Activated CD4-positive, alpha-beta memory T cell treated with anti-CD3 and anti-CD28 coated beads for 36 hours (primary cell): Measurements from ENCODE around the gene DPEP3. TPM values are rescaled to one million over a fixed set of nuclear protein-coding genes. Genes with fewer than 3 reads are reported as not detected.

Experiments
- CTCF ChIA-PET: fragments of 350-600 bp; sonication (Branson Sonifier 250); formaldehyde crosslinking; loops from one replicate; lab custom pipeline; 2021; ENCODE audit warnings: antibody characterized with exemption, inconsistent platforms; lab: Charles Lee
- POLR2A ChIA-PET: fragments of 350-600 bp; sonication (Branson Sonifier 250); formaldehyde crosslinking; loops from one replicate; lab custom pipeline; 2021; ENCODE audit warnings: antibody characterized with exemption; lab: Charles Lee
- DNase-seq: peaks from one replicate; pipeline ENCODE4 v3.0.0-alpha.2; 2020
- H3K27ac Mint-ChIP-seq: one replicate; pipeline ENCODE4 v1.8.0; 2021; ENCODE audit warnings: mixed read lengths
- H3K27me3 Mint-ChIP-seq: one replicate; pipeline ENCODE4 v1.8.0; 2021; ENCODE audit warnings: mixed read lengths
- H3K36me3 Mint-ChIP-seq: one replicate; pipeline ENCODE4 v1.8.0; 2021; ENCODE audit warnings: mixed read lengths
- H3K4me1 Mint-ChIP-seq: one replicate; pipeline ENCODE4 v1.8.0; 2021; ENCODE audit warnings: low read depth, mixed read lengths
- H3K4me3 Mint-ChIP-seq: one replicate; pipeline ENCODE4 v1.8.0; 2021; ENCODE audit warnings: mild to moderate bottlenecking, mixed read lengths
- H3K9me3 Mint-ChIP-seq: one replicate; pipeline ENCODE4 v1.8.0; 2021; ENCODE audit warnings: mixed read lengths
- intact Hi-C: fragments of 100-400 bp; cut with micrococcal nuclease; formaldehyde crosslinking; loops from one replicate; pipeline ENCODE4 v1.15.1; 2023
- total RNA-seq, 2 experiments: library from RNA; stranded (reverse); gene quantifications; one replicate each; pipeline ENCODE4 v1.2.3, GENCODE V29; 2021

The DPEP3 gene
- total RNA-seq, 2 experiments from 2014 or later: not detected

- peaks cover 40% of the 10 kb centered on the region for H3K36me3 Mint-ChIP-seq
- peak; percentile 98 for DNase-seq
- CTCF ChIA-PET: interaction anchor here (0.6 to 3.2 kb wide), 9 partner anchors 31 to 414 kb away, joined by 3 to 14 read pairs (median 3); partner anchors contain the start of gene PSKH1
- H3K27ac Mint-ChIP-seq: peak overlapping the region; percentile 99
- H3K27me3 Mint-ChIP-seq: no peaks in the 10 kb centered on the region
- no peaks in the 10 kb centered on the region for H3K9me3 Mint-ChIP-seq
- H3K4me3 Mint-ChIP-seq: peak overlapping the region; percentile 100
- intact Hi-C loops: loop anchor here (1.0 to 5.0 kb wide), 12 partner anchors 17 to 275 kb away; partner anchors contain the start of genes ACD, DDX28, DPEP2 and DPEP3
- POLR2A ChIA-PET: interaction anchor here (0.6 to 2.5 kb wide), 16 partner anchors 10 to 455 kb away, joined by 3 to 19 read pairs (median 4); partner anchors contain the start of genes ATP6V0D1, DDX28, DPEP2 and DUS2
- H3K4me1 Mint-ChIP-seq: peaks cover 41% of the 10 kb centered on the region
These were observed 44.7 kb downstream of the DPEP3 start for GRCh38 chr16:67935402-67936123.

GRCh38 chr16:67935101-67935401, 45.2 kb downstream of the DPEP3 start:
- intact Hi-C loops: loop anchor here (1.0 to 5.0 kb wide), 8 partner anchors 17 to 275 kb away; partner anchors contain the start of genes ACD, DPEP2, DPEP3 and NUTF2
- POLR2A ChIA-PET: interaction anchor here (0.6 to 2.5 kb wide), 14 partner anchors 10 to 150 kb away, joined by 3 to 19 read pairs (median 6); partner anchors contain the start of genes DDX28, DPEP2, DUS2 and NFATC3
- H3K36me3 Mint-ChIP-seq: peaks cover 40% of the 10 kb centered on the region
- H3K4me1 Mint-ChIP-seq: peaks cover 36% of the 10 kb centered on the region
- H3K27ac Mint-ChIP-seq: peak overlapping the region; percentile 99
- CTCF ChIA-PET: interaction anchor here (1.0 to 3.2 kb wide), 6 partner anchors 43 to 414 kb away, joined by 3 to 14 read pairs (median 6); partner anchors contain the start of gene PSKH1
- DNase-seq: no peak
- H3K27me3 Mint-ChIP-seq: no peaks in the 10 kb centered on the region
- H3K9me3 Mint-ChIP-seq: no peaks in the 10 kb centered on the region
- peak overlapping the region; percentile 100 for H3K4me3 Mint-ChIP-seq

DNA sequence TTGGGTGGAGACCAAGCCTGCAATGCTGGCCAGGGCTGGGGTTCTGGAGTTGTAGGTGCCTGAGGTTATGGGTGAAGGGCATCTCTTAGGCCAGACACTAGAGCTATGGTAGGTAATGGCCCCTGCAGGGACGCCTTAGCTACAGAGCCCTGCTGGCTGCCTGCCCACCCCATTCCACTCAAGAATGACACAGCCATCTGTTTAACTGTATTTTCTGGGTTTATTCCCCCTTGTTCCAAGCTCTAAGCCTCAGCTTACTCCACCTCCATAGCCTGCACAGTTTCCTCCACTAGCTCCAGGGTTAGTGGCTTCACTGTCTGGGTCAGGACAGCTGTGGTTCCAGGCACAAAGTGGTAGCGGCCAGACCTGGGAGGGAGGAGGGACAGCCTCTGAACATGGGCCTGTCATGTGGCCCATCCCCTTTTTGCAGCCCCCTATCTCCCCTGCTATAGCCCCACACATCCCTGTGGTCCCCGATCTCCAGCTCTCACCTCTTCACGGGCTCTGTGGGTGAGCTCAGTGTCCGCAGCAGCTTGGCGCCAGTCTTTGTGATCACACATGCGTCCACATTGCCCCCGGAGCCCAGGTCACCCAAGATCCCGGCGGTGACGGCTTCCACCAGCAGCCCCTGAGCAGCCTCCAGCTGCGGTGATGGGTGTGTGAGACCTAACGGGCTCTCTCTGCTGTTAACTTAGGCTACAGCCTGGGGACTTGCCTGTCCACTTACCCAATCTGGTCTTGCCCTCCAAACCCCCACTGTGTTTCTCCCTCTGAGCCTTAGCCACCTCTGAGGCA, 45.8 kb downstream of the DPEP3 start:
- Mint-ChIP-seq H3K4me3 (peak overlapping the region; percentile 100), H3K27me3 (no peaks in the 10 kb centered on the region), H3K9me3 (no peaks in the 10 kb centered on the region), H3K4me1 (peaks cover 30% of the 10 kb centered on the region), H3K27ac (peak overlapping the region; percentile 99), H3K36me3 (peaks cover 43% of the 10 kb centered on the region)
- no peak for DNase-seq
- intact Hi-C loops: loop anchor here (1.0 to 5.0 kb wide), 8 partner anchors 16 to 274 kb away; partner anchors contain the start of genes ACD, DPEP2, DPEP3 and NUTF2
- ChIA-PET CTCF (interaction anchor here (1.0 to 5.1 kb wide), 6 partner anchors 28 to 118 kb away, joined by 3 to 32 read pairs (median 3); partner anchors contain the start of gene NRN1L), POLR2A (interaction anchor here (1.2 to 2.4 kb wide), 7 partner anchors 42 to 151 kb away, joined by 3 to 18 read pairs (median 5); partner anchors contain the start of genes DPEP2, NFATC3, PSKH1 and RANBP10)

DNA sequence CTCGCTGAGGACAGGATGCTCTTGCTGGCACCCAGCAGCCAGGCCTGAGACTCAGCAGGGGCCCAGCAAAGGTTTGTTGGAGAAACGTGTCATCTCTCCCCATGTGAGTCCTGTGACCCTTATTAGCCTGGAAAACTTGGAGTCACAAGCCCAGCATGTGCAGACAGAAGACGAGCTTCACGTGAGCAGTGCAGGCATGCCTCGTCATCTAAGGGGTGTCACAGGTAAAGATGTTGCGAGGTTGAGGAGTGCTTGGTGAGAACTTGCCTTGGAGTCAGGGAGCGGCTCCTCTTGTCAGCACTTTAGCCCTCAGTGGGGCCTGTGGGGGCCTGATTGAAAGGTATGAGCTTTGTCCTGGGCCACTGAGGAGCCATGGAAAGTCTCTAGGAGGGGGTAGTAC, 46.5 kb downstream of the DPEP3 start:
- Mint-ChIP-seq H3K4me3 (no peak overlapping the region), H3K27ac (peak overlapping the region; percentile 46), H3K27me3 (no peaks in the 10 kb centered on the region), H3K4me1 (peaks cover 26% of the 10 kb centered on the region), H3K9me3 (no peaks in the 10 kb centered on the region), H3K36me3 (peaks cover 43% of the 10 kb centered on the region)
- POLR2A ChIA-PET: interaction anchor here (0.6 kb wide), 1 partner anchor 69 kb away, joined by 3 read pairs; no protein-coding TSS in a partner anchor
- CTCF ChIA-PET: interaction anchor here (1.1 to 5.1 kb wide), 3 partner anchors 29 to 117 kb away, joined by 3 to 32 read pairs (median 3); partner anchors contain the start of gene NRN1L
- intact Hi-C loops: no loop called here
- no peak for DNase-seq

DNA sequence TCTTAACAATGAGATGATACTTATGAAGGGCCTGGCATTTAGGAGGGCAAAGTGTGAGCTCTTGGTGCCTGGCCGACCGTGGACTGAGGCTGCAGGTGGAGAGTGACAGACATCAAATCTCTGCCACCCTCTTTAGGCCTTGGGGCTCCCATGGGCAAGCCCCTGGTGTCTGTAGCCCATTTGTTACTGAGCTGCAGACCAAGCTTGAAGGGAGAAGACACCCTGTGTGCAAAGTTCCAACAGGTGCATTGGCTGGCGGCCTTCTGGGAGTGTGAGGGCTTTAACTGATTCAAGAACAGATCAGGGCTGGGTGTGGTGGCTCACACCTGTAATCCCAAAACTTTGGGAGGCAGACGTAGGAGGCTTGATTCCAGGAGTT, 47.8 kb downstream of the DPEP3 start:
- Mint-ChIP-seq H3K4me1 (peaks cover 25% of the 10 kb centered on the region), H3K27ac (peak overlapping the region; percentile 38), H3K9me3 (no peaks in the 10 kb centered on the region), H3K27me3 (no peaks in the 10 kb centered on the region), H3K4me3 (no peak overlapping the region), H3K36me3 (peaks cover 45% of the 10 kb centered on the region)
- ChIA-PET POLR2A (no interaction called here), CTCF (interaction anchor here (1.3 to 5.1 kb wide), 3 partner anchors 49 to 116 kb away, joined by 4 to 32 read pairs (median 19); partner anchors contain the start of gene NRN1L)
- intact Hi-C loops: no loop called here
- no peak for DNase-seq

GRCh38 chr16:67931712-67932461, 48.4 kb downstream of the DPEP3 start, which contains the start of gene CTRL:
CTRL (minus strand) TSS chr16:67931862; CDS start chr16:67931852, 10 bp downstream.
- DNase-seq: no peak
- Mint-ChIP-seq H3K36me3 (peaks cover 41% of the 10 kb centered on the region), H3K4me3 (no peak within 1 kb of the TSS), H3K4me1 (peaks cover 20% of the 10 kb centered on the region), H3K27me3 (no peaks in the 10 kb centered on the region), H3K27ac (peak within 1 kb of the TSS; percentile 38), H3K9me3 (no peaks in the 10 kb centered on the region)
- CTCF ChIA-PET: interaction anchor here (3.3 to 5.1 kb wide), 2 partner anchors 49 to 116 kb away, joined by 19 to 32 read pairs; partner anchors contain the start of gene NRN1L
- intact Hi-C loops: no loop called here
- POLR2A ChIA-PET: interaction anchor here (1.4 kb wide), 1 partner anchor 50 kb away, joined by 5 read pairs; no protein-coding TSS in a partner anchor

DNA sequence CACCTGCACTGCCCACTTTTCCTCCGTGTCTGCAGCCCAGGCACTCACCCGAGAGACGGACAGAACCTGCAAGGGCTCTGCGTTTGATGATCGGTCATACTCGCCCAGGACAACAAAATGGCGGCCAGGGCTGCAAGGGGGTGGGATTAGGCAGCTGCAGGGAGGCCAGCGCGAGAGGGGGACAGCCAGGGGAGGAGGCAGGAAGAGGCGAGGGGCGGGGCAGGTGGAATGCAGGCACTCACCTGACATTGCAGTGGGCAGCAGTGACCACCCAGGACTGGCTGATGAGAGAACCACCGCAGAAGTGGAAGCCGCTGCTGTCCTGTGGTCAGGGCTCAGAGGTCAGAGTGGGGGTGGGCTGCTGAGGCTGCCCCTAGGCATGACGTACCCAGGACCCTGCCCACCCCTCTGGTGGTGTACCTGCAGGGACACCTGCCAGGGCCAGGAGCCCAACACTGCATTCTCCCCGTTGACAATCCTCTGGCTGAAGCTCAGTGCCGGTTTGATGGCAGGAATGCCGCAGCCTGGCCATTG, 49.6 kb downstream of the DPEP3 start:
- ChIA-PET CTCF (interaction anchor here (1.1 to 5.1 kb wide), 3 partner anchors 47 to 115 kb away, joined by 3 to 32 read pairs (median 19); partner anchors contain the start of gene NRN1L), POLR2A (interaction anchor here (0.9 to 1.4 kb wide), 2 partner anchors 49 to 57 kb away, joined by 4 to 5 read pairs; partner anchors contain the start of gene EDC4)
- H3K36me3 Mint-ChIP-seq: peaks cover 32% of the 10 kb centered on the region
- H3K9me3 Mint-ChIP-seq: no peaks in the 10 kb centered on the region
- H3K4me1 Mint-ChIP-seq: peaks cover 19% of the 10 kb centered on the region
- H3K27me3 Mint-ChIP-seq: no peaks in the 10 kb centered on the region
- DNase-seq: no peak
- intact Hi-C loops: no loop called here
- no peak overlapping the region for H3K4me3 Mint-ChIP-seq
- no peak overlapping the region for H3K27ac Mint-ChIP-seq

DNA sequence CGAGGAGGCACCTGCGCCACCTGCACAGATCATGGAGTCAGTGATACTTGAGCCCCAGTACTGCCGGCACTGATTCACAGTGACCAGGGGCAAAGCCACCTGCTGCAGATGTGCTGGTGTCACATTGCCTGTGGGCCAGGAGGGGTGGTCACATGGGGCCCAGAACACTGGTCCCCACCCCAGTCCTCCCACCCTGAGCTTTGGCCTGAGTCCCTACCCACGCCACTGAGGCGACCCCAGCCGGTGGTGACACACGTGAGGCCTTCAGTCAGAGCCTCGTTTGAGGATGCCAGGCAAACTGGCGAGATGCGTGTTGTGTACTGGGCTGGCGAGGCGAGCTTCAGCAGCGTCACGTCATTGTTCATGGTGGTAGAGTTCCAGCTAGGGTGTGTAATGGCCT, 50.1 kb downstream of the DPEP3 start:
- Mint-ChIP-seq H3K9me3 (no peaks in the 10 kb centered on the region), H3K36me3 (peaks cover 27% of the 10 kb centered on the region), H3K4me1 (peaks cover 18% of the 10 kb centered on the region), H3K27ac (no peak overlapping the region), H3K27me3 (no peaks in the 10 kb centered on the region), H3K4me3 (no peak overlapping the region)
- intact Hi-C loops: no loop called here
- CTCF ChIA-PET: interaction anchor here (1.0 to 5.1 kb wide), 4 partner anchors 34 to 114 kb away, joined by 3 to 32 read pairs (median 11); partner anchors contain the start of gene NRN1L
- no peak for DNase-seq
- POLR2A ChIA-PET: interaction anchor here (1.4 kb wide), 1 partner anchor 48 kb away, joined by 5 read pairs; no protein-coding TSS in a partner anchor

DNA sequence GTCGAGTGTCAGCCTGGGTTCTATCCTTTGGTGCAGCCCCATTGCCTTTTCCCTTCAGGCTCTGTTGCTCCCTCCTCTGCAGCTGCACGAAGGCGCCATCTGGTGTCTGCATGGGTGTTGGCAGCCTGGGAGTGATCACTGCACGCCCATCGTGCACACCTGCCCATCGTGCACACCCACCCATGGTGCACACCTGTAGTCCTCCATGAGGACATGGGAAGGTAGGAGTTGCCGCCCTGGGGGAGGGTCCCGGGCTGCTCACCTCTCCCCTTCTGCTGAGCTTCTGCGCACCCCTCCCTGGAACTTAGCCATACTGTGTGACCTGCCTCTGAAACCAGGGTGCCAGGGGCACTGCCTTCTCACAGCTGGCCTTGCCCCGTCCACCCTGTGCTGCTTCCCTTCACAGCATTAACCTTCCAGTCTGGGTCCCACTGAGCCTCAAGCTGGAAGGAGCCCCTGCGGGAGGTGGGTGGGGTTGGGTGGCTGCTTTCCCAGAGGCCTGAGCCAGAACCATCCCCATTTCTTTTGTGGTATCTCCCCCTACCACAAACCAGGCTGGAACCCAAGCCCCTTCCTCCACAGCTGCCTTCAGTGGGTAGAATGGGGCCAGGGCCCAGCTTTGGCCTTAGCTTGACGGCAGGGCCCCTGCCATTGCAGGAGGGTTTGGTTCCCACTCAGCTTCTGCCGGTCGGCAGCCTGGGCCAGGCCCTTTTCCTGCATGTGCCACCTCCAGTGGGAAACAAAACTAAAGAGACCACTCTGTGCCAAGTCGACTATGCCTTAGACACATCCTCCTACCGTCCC, 51.5 kb downstream of the DPEP3 start:
- intact Hi-C loops: loop anchor here (1.0 to 5.0 kb wide), 3 partner anchors 45 to 406 kb away; no protein-coding TSS in a partner anchor
- H3K36me3 Mint-ChIP-seq: peaks cover 12% of the 10 kb centered on the region
- CTCF ChIA-PET: interaction anchor here (0.6 to 5.4 kb wide), 18 partner anchors 8 to 976 kb away, joined by 3 to 62 read pairs (median 3); partner anchors contain the start of genes NRN1L and PSMB10
- no peak overlapping the region for H3K27ac Mint-ChIP-seq
- no peaks in the 10 kb centered on the region for H3K27me3 Mint-ChIP-seq
- H3K4me1 Mint-ChIP-seq: peaks cover 4% of the 10 kb centered on the region
- no peaks in the 10 kb centered on the region for H3K9me3 Mint-ChIP-seq
- peak; percentile 87 for DNase-seq
- H3K4me3 Mint-ChIP-seq: no peak overlapping the region
- POLR2A ChIA-PET: interaction anchor here (0.8 to 1.4 kb wide), 3 partner anchors 36 to 53 kb away, joined by 3 read pairs; partner anchors contain the start of genes NRN1L and PSKH1
